Skeletal muscle tissue (tissue), 4 donors: ENCODE measurements around the gene PDE1C. TPM values are rescaled to one million over a fixed set of nuclear protein-coding genes. Genes with fewer than 3 reads are reported as not detected.

Experiments
- H3K27ac ChIP-seq: one replicate; pipeline ENCODE4 v1.7.0; 2013; ENCODE audit warnings: mild to moderate bottlenecking, low read depth, low read length, inconsistent platforms
- H3K27me3 ChIP-seq, 3 donors: one replicate each; pipeline ENCODE4 v1.7.0; 2013; ENCODE audit warnings: low read length in 3 of 3; ENCODE audit not compliant: control insufficient read depth in 3 of 3, insufficient read depth in 3 of 3
- H3K36me3 ChIP-seq, 3 donors: one replicate each; pipeline ENCODE4 v1.7.0; 2013; ENCODE audit warnings: low read length in 3 of 3; ENCODE audit not compliant: control insufficient read depth in 3 of 3, insufficient read depth in 3 of 3
- H3K4me1 ChIP-seq, 3 donors: one replicate each; pipeline ENCODE4 v1.7.0; 2013; ENCODE audit warnings: low read length in 3 of 3, mild to moderate bottlenecking in 3 of 3; ENCODE audit not compliant: control insufficient read depth in 3 of 3, insufficient read depth in 3 of 3
- H3K4me3 ChIP-seq, 3 donors: one replicate each; pipeline ENCODE4 v1.7.0; 2013; ENCODE audit warnings: low read length in 3 of 3
- H3K9ac ChIP-seq, 3 donors: one replicate each; pipeline ENCODE4 v1.7.0; 2013; ENCODE audit warnings: low read length in 3 of 3, mild to moderate bottlenecking in 3 of 3, moderate library complexity in 2 of 3, low read depth in 1 of 3
- H3K9me3 ChIP-seq, 3 donors: one replicate each; pipeline ENCODE4 v1.7.0; 2013; ENCODE audit warnings: low read length in 3 of 3; ENCODE audit not compliant: control insufficient read depth in 3 of 3
- total RNA-seq: library from RNA; depleted of rRNA; stranded (reverse); fragments of >200 nt; gene quantifications from one replicate; pipeline ENCODE4 v1.2.3, GENCODE V29; 2014
- donor health status: Osteomylitis.

PDE1C gene
- total RNA-seq, 1 donor from 2014 or later = 2.1 TPM

DNA sequence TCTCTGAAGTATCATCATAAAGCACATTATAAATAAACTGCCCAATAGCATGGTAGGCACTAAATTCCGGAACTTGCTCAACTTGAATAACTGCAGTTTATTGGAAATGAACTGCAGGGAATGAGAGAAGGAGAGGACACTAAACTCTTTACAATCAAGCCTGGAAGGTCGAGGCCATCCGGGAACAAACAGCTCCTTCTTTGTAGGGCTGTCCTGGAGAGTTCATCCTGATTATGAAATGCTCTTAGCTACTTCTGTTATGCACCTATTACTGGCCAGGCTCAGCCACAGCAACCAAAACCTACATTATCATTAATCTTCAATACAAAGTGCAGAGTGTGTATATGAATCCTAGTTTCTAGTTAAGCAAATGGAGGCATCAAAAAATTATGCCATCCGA, 318.5 kb downstream of the PDE1C start:
- H3K4me3 ChIP-seq = no peak overlapping the region
- no peaks in the 10 kb centered on the region for H3K36me3 ChIP-seq
- H3K9me3 ChIP-seq = no peaks in the 10 kb centered on the region
- H3K27me3 ChIP-seq = no peaks in the 10 kb centered on the region
- no peaks in the 10 kb centered on the region for H3K4me1 ChIP-seq
- H3K27ac ChIP-seq = no peak overlapping the region
- no peak overlapping the region for H3K9ac ChIP-seq

GRCh38 chr7:31748084-31748483, 322.1 kb downstream of the PDE1C start:
- H3K36me3 ChIP-seq = no peaks in the 10 kb centered on the region
- H3K9me3 ChIP-seq = no peaks in the 10 kb centered on the region
- H3K4me1 ChIP-seq = no peaks in the 10 kb centered on the region
- H3K27me3 ChIP-seq = no peaks in the 10 kb centered on the region
- no peak overlapping the region for H3K4me3 ChIP-seq
- no peak overlapping the region for H3K27ac ChIP-seq
- H3K9ac ChIP-seq = no peak overlapping the region

GRCh38 chr7:31747553-31747952, 322.7 kb downstream of the PDE1C start:
- H3K9ac ChIP-seq = no peak overlapping the region
- H3K4me3 ChIP-seq = no peak overlapping the region
- H3K27me3 ChIP-seq = no peaks in the 10 kb centered on the region
- H3K36me3 ChIP-seq = no peaks in the 10 kb centered on the region
- no peaks in the 10 kb centered on the region for H3K9me3 ChIP-seq
- H3K4me1 ChIP-seq = no peaks in the 10 kb centered on the region
- H3K27ac ChIP-seq = no peak overlapping the region

- Histone ChIP-seq H3K9ac (no peak overlapping the region), H3K9me3 (no peaks in the 10 kb centered on the region), H3K4me1 (no peaks in the 10 kb centered on the region), H3K4me3 (no peak overlapping the region), H3K36me3 (no peaks in the 10 kb centered on the region), H3K27ac (no peak overlapping the region), H3K27me3 (peaks cover 3% of the 10 kb centered on the region in 3 donors)
Measured at GRCh38 chr7:31744294-31744874, 325.8 kb downstream of the PDE1C start.

GRCh38 chr7:31741852-31742251, 328.4 kb downstream of the PDE1C start:
- Histone ChIP-seq H3K4me3 (no peak overlapping the region), H3K4me1 (no peaks in the 10 kb centered on the region), H3K36me3 (no peaks in the 10 kb centered on the region), H3K9ac (no peak overlapping the region), H3K27me3 (peaks cover 3% of the 10 kb centered on the region in 3 donors), H3K27ac (no peak overlapping the region), H3K9me3 (no peaks in the 10 kb centered on the region)

DNA sequence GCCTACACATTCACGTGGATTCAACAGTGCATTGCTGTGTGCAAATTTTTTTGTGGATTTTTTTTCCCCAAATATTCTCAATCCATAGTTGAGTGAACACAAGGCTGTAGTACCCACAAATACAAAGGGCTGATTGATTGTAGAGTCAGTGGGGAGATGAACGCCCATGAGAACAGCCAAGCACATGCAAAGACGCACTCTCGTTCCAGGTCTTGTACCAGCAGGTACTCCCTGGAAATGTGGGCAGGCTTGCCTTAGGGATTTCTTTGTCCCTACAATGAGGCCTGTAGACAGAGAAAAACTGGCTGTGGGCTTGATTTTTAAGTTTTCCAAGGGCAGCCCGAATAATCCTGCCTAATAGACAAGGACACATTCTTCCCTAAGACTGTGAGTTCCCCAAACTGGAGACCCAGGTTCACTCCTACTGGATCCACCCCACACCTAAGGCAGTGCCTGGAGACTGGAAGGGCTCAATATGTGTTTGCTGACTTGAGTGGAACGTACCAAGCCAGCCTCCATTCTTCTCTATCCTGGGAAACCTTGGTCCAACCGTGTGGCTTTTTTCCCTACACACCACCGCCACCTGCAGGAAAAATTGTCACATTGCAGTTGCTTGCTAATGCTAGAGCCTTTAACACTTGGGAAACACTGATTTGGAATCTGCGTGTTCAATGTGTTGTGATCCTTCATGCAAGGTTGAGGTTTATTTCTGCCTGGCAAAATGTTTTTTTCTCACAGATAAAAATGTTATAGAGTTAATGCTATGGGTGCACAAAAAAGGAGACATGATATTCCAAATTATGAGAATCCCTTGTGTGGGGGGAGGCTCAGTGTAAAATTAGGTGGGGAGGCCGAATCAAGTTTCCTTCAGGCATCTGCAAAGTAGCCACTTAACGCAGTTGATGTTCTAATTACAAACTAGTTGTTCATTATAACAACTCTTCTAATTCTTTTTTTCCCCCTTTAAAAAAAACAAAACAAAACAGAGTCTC, 333.9 kb downstream of the PDE1C start:
- H3K9ac ChIP-seq = no peak overlapping the region
- no peaks in the 10 kb centered on the region for H3K4me1 ChIP-seq
- peaks cover 0 to 5% (median 0%) of the 10 kb centered on the region in 3 donors for H3K27me3 ChIP-seq
- H3K4me3 ChIP-seq = no peak overlapping the region
- no peaks in the 10 kb centered on the region for H3K36me3 ChIP-seq
- no peaks in the 10 kb centered on the region for H3K9me3 ChIP-seq
- no peak overlapping the region for H3K27ac ChIP-seq

DNA sequence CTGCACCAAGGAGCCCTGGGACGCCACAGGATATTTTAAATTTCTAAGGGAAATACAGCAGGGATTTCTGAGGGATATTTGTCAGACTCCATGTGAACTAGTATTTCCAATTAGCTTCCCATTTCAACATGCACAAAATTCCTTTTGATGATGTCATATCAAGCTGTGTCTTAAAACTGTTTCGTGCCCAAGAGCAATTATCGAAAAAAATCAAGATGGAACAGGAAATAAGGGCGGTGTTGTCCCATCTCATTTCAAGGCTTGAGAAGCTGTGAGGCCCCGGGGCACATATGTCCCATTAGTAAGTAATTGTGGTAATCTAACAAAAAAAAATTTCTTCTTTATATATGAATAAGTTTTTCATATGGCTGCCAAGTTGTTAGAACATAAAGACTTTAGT, 335.8 kb downstream of the PDE1C start:
- Histone ChIP-seq H3K9me3 (no peaks in the 10 kb centered on the region), H3K27me3 (peaks cover 0 to 2% (median 0%) of the 10 kb centered on the region in 3 donors), H3K4me1 (no peaks in the 10 kb centered on the region), H3K4me3 (no peak overlapping the region), H3K27ac (no peak overlapping the region), H3K9ac (no peak overlapping the region), H3K36me3 (no peaks in the 10 kb centered on the region)

GRCh38 chr7:31729195-31729804, 340.9 kb downstream of the PDE1C start:
- Histone ChIP-seq H3K4me1 (no peaks in the 10 kb centered on the region), H3K27ac (no peak overlapping the region), H3K36me3 (no peaks in the 10 kb centered on the region), H3K9me3 (no peaks in the 10 kb centered on the region), H3K27me3 (peaks cover 0 to 2% (median 0%) of the 10 kb centered on the region in 3 donors), H3K9ac (no peak overlapping the region), H3K4me3 (no peak overlapping the region)

GRCh38 chr7:31724696-31725095, 345.5 kb downstream of the PDE1C start:
- Histone ChIP-seq H3K27me3 (no peaks in the 10 kb centered on the region), H3K4me3 (no peak overlapping the region), H3K9me3 (no peaks in the 10 kb centered on the region)

DNA sequence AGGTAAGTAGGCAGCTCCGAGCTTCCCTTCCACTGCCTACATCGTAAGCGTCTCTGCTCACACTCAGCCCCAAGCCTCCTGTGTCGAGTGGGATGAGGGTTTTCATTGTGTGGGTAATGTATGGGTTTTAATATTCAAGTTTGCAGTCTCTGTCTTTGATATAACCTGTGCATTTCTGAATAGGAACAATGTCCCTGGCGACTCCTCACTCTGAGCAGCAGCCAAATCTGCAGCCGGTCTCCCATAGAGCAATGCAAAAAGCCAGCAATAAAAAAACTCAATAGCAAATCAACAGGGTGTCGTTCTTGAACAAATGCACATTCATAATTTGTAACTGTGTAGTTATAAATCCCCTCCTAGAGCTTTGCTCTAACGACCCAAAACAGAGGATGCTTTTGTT, 349.8 kb downstream of the PDE1C start:
- Histone ChIP-seq H3K9ac (no peak overlapping the region), H3K36me3 (no peaks in the 10 kb centered on the region), H3K27ac (no peak overlapping the region), H3K27me3 (peaks cover 0 to 3% (median 0%) of the 10 kb centered on the region in 3 donors), H3K4me3 (no peak overlapping the region), H3K9me3 (no peaks in the 10 kb centered on the region), H3K4me1 (no peaks in the 10 kb centered on the region)

More at GRCh38 chr7:31724696-31725095, 345.5 kb downstream of the PDE1C start:
- Histone ChIP-seq H3K36me3 (no peaks in the 10 kb centered on the region), H3K27ac (no peak overlapping the region), H3K9ac (no peak overlapping the region), H3K4me1 (no peaks in the 10 kb centered on the region)
